Loucy (cell line): ENCODE data around the gene BEX3.

ENCODE experiments used
- CTCF ChIP-seq: fragments of 200-600 bp; sonication (generic); conservative IDR thresholded peaks from 2 replicates; pipeline ENCODE4 v1.5.1; 2014; ENCODE audit warnings: mild to moderate bottlenecking, antibody characterized with exemption, low read length
- EZH2phosphoT487 ChIP-seq: fragments of 200-600 bp; IDR thresholded peaks from 2 replicates; pipeline ENCODE4 v1.6.1; 2018; ENCODE audit warnings: antibody characterized with exemption, mild to moderate bottlenecking, moderate library complexity, borderline replicate concordance

GRCh38 chrX:103399744-103400143 is 23.4 kb downstream of the BEX3 start:
- TF ChIP-seq CTCF (no peak), EZH2phosphoT487 (no peak)
